GM19351 (cell line): ENCODE data around the gene ACTR1A.
"Not testable (repeated sequence)": the region's sequence is repeated elsewhere in the genome, so short reads cannot be mapped to it uniquely, and the experiment has no call there.

Experiments used
- ATAC-seq: cut with Tn5 transposase; IDR thresholded peaks from one replicate; pipeline ENCODE4 v1.9.1; 2021; ENCODE audit warnings: mild to moderate bottlenecking, moderate library complexity; ENCODE audit not compliant: unreplicated experiment

ACTR1A gene

DNA sequence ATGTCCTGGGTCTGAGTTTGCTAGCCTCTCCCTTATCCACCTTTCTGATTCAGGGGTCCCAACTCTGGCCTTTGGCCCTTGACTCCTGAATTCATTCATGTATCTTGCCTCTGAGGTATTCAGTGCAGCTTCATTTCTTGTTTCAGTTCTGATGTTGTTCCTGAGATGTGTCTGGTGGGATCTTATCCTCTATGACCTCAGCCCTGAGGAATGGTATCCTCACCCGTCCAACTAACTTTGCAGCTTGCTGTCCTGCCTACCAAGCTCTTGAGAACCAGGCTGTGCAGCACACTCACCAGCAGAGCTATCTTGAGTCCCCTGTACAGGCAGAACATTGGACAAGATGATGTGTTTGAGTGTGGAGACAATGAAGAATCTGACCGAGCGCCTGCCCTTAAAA lies 15.0 kb upstream of the ACTR1A start:
- no peak for ATAC-seq

DNA sequence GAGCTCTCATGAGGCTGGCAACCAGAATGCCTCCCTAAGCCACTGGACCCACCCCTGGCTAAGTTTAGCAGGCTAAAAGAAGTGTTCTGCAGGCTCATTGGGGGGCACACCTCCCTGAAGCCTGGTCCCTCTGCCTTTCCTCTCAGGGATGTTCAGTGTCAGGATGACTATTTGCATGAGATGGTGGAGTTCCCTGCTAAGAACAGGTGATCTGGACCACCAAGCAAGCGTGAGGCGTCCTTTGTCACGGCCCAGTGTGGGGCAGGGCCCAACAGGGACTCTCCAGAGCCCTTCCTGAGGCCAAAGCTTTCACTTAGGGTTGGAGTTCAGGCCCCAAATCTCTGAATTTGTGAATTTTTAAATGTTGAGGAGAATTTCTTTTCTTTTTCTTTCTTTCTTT lies 13.2 kb upstream of the ACTR1A start:
- ATAC-seq = no peak

DNA sequence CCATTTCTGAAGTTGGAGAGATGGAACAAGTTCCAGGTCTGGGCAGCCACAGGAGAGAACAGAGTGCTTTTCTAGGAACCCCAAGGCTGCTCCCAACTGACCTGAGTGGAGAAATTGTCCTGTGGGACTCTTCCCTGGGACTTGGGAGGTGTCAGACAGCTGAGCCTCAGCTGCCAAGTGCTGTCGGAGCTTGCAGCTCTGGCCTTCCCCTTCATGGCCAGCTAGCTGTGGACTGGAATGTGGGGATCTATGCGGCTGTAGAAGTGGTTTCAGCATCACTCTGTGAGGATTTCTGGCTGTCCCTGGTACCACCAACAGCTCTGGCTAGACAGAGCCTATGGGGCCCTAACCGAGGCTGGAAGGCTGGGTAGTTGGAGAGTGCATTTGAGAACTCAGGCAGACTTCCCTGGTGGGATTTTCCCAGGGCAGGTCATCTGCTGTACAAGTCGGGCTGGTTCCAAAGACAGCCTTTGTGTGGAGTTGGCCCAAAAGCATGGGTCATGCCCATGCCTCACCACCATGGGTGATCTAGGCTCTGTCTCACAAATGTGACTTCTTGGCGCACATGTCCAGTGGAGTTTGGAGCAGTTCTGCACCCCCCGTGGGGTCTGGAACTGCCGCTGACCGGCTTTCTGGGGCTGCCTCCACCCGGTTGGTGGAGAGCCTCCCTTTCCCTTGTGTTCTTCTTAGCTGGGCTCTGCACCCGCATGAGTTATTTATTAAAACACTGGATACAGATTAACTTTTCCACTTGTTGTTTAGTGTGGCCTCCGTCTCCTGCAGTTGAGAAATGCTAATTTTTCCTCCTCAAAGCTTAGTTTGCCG lies 12.2 kb upstream of the ACTR1A start:
- ATAC-seq = no peak

DNA sequence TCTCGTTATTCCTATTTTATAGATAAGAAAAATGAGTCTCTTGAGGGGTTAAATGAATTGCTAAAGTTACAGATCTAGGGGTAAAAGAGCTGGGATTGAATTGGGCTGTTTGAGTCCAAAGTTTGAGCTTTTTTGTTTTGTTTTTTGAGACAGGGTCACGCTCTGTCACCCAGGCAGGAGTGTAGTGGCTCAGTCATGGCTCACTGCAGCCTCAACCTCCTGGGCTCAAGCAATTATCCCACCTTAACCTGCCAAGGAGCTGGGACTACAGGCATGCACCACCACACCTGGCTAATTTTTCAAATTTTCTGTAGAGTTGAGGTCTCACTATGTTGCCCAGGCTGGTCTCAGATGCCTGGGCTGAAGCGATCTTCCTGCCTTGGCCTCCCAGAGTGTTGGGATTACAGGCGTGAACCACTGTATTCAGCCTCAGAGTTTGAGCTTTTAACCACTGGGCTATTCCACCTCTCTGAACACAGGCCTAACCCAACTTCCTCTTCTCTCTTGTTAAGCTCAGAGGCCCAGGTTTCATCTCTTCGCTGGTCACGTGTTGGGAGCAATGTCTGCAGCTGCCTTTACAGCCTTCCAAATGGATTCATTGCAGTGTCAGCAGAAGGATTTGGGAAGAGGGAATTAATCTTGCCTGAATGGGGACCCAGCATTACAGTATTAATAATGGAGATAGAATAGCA lies 9.2 kb upstream of the ACTR1A start:
- ATAC-seq = peak; percentile 73

DNA sequence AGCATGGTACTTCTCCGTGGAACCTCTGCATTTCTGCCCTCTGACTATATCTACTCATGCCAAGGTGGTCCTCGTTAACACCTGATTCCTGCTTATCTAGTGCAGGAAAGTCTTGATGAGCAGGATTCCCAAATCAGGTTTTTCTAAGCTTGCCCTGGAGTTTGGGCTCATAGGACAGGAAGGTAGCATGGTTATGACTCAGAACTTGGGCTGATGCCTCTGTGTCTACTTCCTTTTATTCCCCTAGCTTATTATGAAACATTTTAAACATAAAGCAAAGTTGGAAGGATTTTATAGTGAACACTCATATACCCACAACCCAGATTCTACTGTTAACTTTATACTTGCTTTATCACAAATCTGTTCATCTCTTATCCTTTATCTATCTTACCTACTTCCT lies 6.9 kb upstream of the ACTR1A start:
- no peak for ATAC-seq

DNA sequence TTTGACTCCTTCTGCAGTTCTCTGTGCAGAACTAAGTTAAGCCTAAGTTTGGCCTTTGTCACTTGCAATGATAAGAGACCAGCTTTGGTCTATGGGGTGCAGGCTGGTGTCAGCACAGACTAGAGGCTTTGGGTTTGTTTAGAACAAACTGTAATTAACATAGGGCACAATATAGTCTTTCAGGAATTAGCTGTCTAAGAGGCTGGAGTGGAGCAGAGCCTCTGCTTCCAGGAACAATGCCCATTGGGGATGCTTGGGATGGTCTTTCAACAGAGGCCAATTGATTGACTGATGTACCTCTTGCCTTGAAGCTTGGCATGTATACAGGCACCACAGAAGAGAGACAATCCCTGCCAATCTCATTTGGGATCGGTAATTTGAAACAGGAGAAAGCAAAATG lies 6.0 kb upstream of the ACTR1A start:
- no peak for ATAC-seq

DNA sequence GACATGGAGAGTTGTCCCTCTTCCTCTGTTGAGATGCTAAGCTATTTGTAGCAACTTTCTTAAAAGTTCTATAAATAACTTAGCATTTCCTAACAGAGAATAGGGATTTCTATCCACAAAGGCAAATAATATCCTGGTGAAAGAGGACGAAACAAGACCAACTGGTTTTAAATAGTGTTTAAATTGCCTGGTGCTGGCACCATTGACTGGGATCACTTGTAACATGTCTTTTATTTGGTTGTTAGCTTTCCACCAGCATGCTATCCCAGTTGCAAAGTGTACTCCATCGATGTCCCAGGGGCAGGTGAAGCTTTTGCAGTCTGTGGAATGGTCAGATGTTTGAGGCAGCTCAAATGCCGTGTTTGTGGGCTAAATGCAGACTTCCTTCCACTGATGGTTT lies 5.0 kb upstream of the ACTR1A start:
- no peak for ATAC-seq

DNA sequence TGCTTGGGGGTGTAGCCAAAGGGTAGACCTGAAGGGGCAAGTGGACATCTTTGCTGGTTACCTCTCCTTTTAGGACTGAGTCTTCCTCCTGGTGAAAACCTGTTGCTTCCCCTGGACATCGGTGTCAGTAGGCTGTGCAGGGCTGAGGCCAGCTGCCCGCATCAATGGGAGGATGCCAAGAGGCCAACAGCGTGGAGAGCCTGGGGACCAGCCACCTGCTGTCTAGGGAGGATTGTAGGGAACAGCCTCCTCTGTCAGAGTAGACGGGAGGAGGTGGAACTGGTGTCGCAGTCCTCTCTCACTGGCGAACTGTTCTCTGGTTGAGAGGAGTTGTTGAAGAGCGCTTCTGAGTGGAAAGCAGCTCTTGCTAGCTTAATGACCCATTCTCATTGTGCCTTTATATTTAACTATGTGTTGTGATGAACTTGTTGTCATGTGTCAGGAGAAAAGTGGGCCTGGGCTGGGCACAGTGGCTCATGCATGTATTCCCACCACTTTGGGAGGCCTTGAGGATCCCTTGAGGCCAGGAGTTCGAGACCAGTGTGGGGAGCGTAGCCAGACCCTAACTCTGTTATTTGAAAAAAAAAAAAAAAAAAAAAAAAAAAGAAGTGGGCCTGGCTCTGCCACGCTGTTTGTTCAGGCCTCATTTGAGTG lies 3.1 kb upstream of the ACTR1A start:
- ATAC-seq = no peak

DNA sequence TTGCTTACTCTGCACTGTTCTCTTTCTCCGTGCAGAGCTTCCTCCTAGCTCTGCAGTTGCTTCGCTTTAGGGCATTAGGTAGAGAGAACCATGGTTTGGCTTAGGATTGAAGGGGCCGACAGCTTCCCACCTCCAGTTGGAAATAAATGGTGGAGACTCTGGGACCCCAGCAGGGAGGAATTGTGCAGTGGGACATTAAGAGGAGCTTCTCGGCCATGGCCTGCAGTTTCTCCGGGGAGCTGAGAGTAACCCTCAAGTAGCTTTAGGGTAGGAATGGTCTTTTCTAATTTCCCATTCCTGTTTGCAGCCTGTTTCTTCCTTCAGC lies 2.4 kb upstream of the ACTR1A start:
- ATAC-seq = no peak

DNA sequence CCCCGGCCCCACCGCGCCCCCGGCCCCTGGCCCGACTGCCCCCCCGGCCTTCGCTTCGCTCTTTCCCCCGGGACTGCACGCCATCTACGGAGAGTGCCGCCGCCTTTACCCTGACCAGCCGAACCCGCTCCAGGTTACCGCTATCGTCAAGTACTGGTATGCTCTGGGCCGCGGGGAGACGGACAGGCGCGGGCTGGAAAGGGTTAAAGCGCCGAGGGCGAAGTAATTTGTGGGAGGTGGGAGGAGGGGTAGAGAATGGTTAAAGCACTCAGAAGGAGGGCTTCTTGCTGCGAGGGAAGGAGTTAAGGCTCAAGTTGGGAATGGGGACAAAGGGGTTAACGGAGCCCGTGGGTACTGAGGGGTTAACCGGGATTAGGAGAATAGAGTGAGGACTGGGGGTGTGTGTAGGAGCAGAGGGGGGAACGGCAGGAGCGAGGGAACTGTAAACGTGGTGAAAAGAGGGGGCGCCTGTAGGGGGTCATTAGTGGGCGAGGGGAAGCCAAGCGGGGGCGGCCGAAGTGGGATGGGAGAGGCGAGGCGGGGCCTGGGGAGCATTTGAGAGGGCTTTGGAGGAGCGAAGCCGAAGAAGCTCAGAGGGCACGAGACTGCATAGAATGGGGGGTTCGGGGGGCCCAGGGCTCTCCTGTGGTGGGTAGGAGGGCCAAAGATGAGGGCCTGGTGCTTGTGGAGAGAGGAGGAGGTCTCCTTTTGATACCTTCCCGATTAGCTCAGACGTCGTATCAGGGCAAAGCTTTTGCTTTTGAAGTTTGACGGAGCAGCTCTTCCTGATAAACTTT lies 1.9 kb upstream of the ACTR1A start:
- no peak for ATAC-seq

DNA sequence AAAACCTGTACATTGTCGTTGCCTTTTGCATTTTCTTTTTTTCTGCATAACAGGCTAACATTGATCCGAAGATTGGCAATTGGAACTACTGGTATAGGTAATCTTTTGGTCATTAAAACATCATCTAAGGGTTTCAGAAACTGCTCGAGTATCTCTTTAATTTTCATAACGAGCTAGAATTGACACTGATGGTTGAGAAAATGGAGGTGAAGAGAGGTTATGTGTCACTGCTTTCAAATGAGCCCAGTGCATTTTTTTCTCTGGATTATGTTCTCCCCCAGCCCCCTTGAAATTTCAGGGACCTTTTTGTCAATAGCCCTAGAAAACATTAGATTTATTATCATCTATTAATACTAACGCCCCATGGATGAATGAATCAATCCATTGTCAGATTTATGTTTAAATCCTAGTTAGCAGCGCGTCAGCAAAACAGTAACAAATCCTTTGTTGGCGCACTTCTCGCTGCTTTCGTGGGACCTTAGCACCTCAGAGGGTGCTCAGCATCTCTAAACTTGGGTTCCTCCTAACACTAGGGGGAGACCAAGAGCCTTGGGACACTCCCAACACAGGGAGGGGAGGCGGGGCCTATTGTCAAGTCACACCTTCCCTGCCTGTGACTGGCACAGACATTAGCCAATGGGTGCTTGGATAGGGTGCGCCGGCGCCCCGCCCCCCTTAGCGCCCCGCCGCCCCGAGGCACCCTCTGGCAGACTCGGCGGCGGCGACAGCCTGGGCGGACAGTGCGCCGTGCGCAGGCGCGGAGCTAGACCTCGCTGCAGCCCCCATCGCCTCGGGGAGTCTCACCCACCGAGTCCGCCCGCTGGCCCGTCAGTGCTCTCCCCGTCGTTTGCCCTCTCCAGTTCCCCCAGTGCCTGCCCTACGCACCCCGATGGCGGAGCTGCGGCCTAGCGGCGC lies 1.0 kb upstream of the ACTR1A start, which contains the start of gene SUFU:
SUFU (plus strand) TSS at position 709 of the 915 bp plus-strand sequence; CDS start at position 890, 181 bp downstream.
- ATAC-seq = peak; percentile 62

DNA sequence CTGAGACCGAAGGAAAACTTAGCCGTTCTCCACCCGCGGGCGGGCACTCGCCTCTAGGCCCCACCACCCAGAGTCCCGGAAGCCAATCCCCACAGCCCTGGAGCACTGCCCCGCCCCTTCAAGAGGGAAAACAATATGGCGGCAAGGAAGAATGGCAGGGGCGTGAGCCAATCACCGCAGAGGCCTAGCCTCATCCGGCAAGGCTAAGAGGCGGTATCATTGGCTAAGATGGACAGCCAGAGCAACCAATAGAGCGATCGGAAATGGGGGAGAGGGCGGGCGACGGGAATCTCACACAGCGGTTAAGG lies 529 bp downstream of the ACTR1A start:
- peak; percentile 73 for ATAC-seq

DNA sequence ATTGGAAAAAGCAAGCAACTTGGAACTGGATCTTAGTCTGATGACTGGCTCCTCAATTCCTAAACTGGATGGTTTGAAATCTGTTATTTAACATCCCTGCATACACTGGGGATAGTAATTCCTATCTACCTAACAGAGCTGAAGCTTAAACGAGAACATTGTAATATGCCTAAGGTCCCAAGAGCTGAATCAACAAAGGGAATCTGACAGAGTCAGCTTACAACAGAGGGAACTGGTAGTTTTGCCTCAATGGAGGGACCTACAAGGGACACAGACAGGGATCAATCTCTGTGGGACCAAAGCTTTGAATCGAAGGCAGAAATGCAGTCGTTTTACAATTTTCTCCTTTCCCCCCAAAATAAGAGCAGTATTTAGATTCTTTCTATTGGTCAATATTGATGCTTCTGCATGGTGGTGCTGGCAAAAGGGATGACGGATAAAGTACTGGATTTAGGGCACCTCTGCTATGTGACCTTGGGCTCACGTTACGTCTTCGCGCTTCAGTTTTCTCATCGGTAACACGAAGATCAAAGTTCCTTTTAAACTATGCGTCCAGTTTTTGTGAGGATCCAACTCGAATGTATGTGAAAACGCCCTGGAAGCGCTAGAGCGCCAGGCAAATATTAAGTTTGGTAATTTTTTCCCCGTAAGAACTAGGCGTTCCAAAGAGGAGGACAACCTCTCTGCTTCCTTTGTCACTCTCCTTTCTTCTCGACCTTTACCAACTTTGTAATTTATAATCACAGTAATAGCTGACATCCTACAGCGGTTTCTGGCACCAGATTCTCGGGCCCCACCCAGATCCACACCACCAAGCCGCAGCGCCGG lies 1.1 kb downstream of the ACTR1A start:
- no peak for ATAC-seq

DNA sequence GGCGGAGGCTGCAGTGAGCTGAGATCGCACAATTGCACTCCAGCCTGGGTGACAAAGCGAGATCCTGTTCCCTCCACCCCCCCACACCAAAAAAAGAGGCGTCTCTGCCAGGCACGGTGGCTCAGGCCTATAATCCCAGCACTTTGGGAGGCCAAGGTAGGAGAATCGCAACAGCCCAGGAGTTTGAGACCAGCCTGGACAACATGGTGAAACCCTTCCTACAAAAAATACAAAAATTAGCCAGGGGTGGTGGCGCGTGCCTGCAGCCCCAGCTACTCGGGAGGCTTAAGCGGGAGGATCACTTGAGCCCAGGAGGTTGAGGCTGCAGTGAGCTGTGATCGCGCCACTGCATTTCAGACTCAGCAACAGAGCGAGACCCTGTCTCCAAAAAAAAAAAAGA lies 1.8 kb downstream of the ACTR1A start:
- not testable (repeated sequence) for ATAC-seq

DNA sequence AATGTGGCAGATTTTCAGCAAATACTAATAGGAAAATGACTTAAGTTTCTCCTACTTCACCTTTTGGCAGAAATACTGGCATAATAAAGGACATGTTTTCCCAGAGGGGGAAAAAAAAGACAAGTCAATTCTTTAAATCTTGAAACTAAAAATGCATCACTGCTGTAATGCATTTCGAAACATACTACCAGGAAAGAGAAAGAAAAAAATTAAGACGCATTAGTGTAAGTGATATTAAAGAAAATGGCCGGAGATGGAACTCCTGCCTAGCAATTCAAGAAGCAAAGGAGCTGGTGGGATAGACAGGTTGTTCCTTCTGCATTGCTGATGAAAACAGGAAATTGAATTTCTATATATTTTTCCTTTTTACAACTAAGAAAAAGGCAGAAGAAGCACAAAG lies 3.2 kb downstream of the ACTR1A start:
- no peak for ATAC-seq

DNA sequence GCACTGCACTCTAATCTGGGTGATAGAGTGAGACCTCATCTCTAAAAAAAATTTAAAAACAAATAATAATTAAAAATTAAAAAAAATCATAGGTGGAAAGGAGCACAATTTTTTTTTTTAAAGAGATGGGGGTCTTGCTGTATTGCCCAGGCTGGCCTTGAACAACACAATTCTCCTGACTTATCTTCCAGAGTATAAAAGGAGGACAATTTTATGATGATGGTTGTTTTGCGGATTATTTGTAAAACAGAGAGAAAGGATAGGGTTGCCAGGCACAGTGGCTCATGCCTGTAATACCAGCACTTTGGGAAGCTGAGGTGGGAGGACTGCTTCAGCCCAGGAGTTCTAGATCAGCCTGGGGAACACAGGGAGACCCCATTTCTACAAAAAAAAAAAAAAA lies 5.0 kb downstream of the ACTR1A start:
- no peak for ATAC-seq

DNA sequence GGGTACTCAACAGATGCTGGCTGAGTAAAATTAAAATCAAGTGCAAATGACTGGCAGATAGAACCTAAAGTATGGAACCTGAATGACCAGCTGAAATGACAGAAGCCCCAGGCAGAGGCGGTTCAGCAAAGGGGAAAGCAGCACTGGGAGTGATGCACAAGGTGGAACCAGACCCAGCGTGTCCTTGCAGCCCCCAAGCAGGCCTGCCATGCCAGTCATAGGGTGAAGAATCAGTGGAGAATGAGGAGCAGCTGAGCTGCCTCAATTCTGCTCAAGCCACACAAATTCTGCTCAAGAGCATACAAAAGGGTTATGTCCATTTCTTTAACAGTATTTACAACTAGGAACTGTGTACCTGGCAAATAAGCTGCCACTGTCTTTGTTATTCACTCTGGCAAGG lies 8.7 kb downstream of the ACTR1A start:
- ATAC-seq = no peak

DNA sequence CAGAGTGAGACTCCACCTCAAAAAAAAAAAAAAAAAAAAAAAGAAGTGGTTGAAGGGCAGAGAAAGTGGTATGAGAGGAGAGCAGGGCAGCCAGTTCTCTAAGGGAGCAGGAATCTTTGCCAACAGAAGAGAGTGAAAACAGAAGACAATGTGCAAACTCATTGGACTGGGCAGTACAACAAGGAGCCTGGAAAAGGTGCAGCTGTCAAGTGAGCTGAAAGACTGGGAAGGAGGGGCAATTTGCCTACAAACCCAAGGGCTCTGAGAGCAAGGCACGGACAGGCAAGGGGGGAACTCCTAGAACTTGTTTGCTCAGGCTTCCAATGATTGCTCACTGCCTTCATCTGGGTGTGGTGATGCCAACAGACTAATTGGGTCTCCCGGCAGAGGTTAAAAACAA lies 9.5 kb downstream of the ACTR1A start:
- no peak for ATAC-seq

DNA sequence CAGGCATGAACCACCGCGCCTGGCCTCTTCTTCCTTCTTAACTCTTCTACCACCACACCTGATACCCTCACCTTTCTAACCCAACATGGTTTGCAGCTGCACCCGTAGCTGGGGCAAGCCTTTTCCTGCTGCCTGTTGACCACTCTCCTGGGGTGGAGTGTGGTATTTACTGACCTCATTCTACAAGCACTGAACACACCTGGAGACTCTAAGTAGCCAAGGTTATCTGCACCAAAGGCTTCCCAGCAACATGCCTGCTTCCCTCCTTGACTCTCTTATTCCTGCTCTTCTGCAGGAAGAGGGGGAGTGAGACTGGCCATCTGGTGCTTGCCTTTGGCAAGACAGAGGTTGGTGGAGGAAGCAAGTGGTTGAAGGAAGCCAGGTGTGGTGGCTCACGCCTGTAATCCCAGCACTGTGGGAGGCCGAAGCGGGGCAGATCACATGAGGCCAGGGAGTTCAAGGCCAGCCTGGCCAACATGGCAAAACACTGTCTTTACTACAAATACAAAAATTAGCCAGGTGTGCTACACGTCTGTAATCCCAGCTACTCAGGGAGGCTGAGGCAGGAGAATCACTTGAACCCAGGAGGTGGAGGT lies 10.1 kb downstream of the ACTR1A start:
- ATAC-seq = no peak
